ENCODE data around the gene ARHGAP26. TPM values are rescaled to one million over a fixed set of nuclear protein-coding genes. Genes with fewer than 3 reads are reported as not detected.

Gene ARHGAP26
- total and polyA plus RNA-seq, 2 of the 4 experiments (the other 2 are of a cell fraction), result 0.54 to 0.56 TPM

DNA sequence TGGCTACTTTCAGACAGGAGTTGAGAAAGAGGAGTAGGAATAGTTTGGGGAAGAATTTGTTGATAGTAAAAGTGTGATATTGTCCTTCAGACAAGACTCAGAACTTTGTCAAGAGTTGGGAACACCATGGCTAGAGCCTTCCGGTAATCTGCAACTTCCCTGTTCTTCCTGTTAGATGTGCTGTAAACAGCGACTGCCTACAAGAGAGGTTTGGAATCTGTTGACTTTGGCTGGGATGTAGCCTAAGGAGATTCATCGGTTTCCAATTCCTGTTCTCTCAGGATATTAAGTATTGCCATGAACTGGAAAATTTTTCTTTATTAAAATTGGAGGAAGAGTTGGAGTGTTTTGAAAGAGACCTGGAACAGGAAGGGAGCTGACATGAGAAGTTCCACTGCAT, 43.9 kb downstream of the ARHGAP26 start:
- peaks cover 3% of the 10 kb centered on the region; the same call in 1 of the 2 replicates for H3K27me3 ChIP-seq (ENCODE audit: control insufficient read depth, insufficient read depth, low read length)
- in situ Hi-C loops (cut with MboI; ENCODE audit: low sequenced_read_pairs) (no loop called here), dilution Hi-C loops (cut with HindIII; ENCODE audit: low sequenced_read_pairs, unreplicated experiment) (no loop called here), intact Hi-C loops (cut with micrococcal nuclease) (no loop called here)
- H3K23ac ChIP-seq (ENCODE audit: low read depth, low read length), result no peak overlapping the region
- no peaks in the 10 kb centered on the region for H3K79me1 ChIP-seq (ENCODE audit: low read depth in 1 of 2, low read length in 2 of 2)
- H2BK5ac ChIP-seq (ENCODE audit: low read depth, low read length, poor library complexity, severe bottlenecking), result no peak overlapping the region
- no peak overlapping the region for H3K4me3 ChIP-seq (ENCODE audit: insufficient read depth, low read depth, low read length)
- no peak overlapping the region for H3K14ac ChIP-seq (replicated peaks; ENCODE audit: low read depth, low read length)
- H3K18ac ChIP-seq (ENCODE audit: low read depth, low read length), result no peak overlapping the region
- H2BK15ac ChIP-seq (ENCODE audit: low read depth, low read length), result no peak overlapping the region
- WGBS, 2 experiments (ENCODE audit: extremely low coverage in 2 of 2, insufficient read length in 1 of 2), result 88% methylated on average over 1 of the region's 3 CpGs; no CpG with 5 or more reads in 1 of the 2 experiments
- ChIA-PET POLR2A (ENCODE audit: unreplicated experiment) (no interaction called here), CTCF (no interaction called here)
- H3K27ac ChIP-seq (ENCODE audit: insufficient read depth, low read length), result no peak overlapping the region
- peaks cover 11% of the 10 kb centered on the region for H3K9me1 ChIP-seq (ENCODE audit: insufficient read depth, low read length)
- ATAC-seq (ENCODE audit: low read depth), result no peak
- H3K9me3 ChIP-seq (ENCODE audit: control insufficient read depth, insufficient read depth, low read length), result no peaks in the 10 kb centered on the region
- peaks cover 10% of the 10 kb centered on the region for H3K4me1 ChIP-seq (ENCODE audit: control insufficient read depth, insufficient read depth, low read length)
- H4K20me1 ChIP-seq (ENCODE audit: insufficient read depth, low read length), result no peaks in the 10 kb centered on the region
- H2AK9ac ChIP-seq (replicated peaks; ENCODE audit: low read depth, low read length, poor library complexity), result no peak overlapping the region
- no peaks in the 10 kb centered on the region for H3K36me3 ChIP-seq (ENCODE audit: control insufficient read depth, insufficient read depth, low read length)
- H2AK5ac ChIP-seq (ENCODE audit: low read depth, low read length), result no peak overlapping the region
- no peak for TF ChIP-seq RFX5 (IDR thresholded peaks at IDR 0.05; ENCODE audit: low read depth, low read length)
- TF ChIP-seq, protein P1, sequence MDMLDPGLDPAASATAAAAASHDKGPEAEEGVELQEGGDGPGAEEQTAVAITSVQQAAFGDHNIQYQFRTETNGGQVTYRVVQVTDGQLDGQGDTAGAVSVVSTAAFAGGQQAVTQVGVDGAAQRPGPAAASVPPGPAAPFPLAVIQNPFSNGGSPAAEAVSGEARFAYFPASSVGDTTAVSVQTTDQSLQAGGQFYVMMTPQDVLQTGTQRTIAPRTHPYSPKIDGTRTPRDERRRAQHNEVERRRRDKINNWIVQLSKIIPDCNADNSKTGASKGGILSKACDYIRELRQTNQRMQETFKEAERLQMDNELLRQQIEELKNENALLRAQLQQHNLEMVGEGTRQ (IDR thresholded peaks at IDR 0.05; ENCODE audit: low read depth, low read length), result no peak
- TF ChIP-seq CHD1 (IDR thresholded peaks at IDR 0.05; ENCODE audit: low read depth, low read length), result no peak
- no peak for TF ChIP-seq CEBPB (IDR thresholded peaks at IDR 0.05; ENCODE audit: low read depth, low read length)
- TF ChIP-seq FOS (IDR thresholded peaks at IDR 0.05; ENCODE audit: low read depth, low read length), result no peak
- no peak for TF ChIP-seq MAZ (IDR thresholded peaks at IDR 0.05; ENCODE audit: borderline replicate concordance, low read depth, low read length)
- TF ChIP-seq POLR2A (IDR thresholded peaks at IDR 0.05; ENCODE audit: low read depth, low read length), result no peak
- TF ChIP-seq, protein P2, sequence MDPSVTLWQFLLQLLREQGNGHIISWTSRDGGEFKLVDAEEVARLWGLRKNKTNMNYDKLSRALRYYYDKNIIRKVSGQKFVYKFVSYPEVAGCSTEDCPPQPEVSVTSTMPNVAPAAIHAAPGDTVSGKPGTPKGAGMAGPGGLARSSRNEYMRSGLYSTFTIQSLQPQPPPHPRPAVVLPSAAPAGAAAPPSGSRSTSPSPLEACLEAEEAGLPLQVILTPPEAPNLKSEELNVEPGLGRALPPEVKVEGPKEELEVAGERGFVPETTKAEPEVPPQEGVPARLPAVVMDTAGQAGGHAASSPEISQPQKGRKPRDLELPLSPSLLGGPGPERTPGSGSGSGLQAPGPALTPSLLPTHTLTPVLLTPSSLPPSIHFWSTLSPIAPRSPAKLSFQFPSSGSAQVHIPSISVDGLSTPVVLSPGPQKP (IDR thresholded peaks at IDR 0.05; ENCODE audit: borderline replicate concordance, low read depth, low read length), result no peak
- TF ChIP-seq, protein P3, sequence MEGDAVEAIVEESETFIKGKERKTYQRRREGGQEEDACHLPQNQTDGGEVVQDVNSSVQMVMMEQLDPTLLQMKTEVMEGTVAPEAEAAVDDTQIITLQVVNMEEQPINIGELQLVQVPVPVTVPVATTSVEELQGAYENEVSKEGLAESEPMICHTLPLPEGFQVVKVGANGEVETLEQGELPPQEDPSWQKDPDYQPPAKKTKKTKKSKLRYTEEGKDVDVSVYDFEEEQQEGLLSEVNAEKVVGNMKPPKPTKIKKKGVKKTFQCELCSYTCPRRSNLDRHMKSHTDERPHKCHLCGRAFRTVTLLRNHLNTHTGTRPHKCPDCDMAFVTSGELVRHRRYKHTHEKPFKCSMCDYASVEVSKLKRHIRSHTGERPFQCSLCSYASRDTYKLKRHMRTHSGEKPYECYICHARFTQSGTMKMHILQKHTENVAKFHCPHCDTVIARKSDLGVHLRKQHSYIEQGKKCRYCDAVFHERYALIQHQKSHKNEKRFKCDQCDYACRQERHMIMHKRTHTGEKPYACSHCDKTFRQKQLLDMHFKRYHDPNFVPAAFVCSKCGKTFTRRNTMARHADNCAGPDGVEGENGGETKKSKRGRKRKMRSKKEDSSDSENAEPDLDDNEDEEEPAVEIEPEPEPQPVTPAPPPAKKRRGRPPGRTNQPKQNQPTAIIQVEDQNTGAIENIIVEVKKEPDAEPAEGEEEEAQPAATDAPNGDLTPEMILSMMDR (conservative IDR thresholded peaks at IDR 0.05; ENCODE audit: low read depth, low read length), result no peak
- TF ChIP-seq SMC3 (IDR thresholded peaks at IDR 0.05; ENCODE audit: low read depth, low read length), result no peak
- no peak for TF ChIP-seq RCOR1 (IDR thresholded peaks at IDR 0.05; ENCODE audit: insufficient replicate concordance, low read length)
- no peak for TF ChIP-seq RAD21 (IDR thresholded peaks at IDR 0.05; ENCODE audit: low read length)
- TF ChIP-seq NFE2L2 (IDR thresholded peaks at IDR 0.05; ENCODE audit: low read depth, low read length), result no peak
- no peak for TF ChIP-seq MAFK (IDR thresholded peaks at IDR 0.05; ENCODE audit: low read depth, low read length)
- no TSS peak for BruUV-seq (replicated peaks)
- no peak overlapping the region for H4K91ac ChIP-seq (ENCODE audit: insufficient read depth, low read depth, low read length)
- H3K9ac ChIP-seq (ENCODE audit: low read depth, low read length), result no peak overlapping the region
- H3K56ac ChIP-seq (ENCODE audit: extremely low read depth, insufficient read depth, low read length), result no peak overlapping the region
- no peak overlapping the region for H2BK120ac ChIP-seq (ENCODE audit: low read depth, low read length)
- no peak overlapping the region for H3K4me2 ChIP-seq (ENCODE audit: low read depth, low read length)
- H2AFZ ChIP-seq (replicated peaks; ENCODE audit: low read length, poor library complexity), result no peak overlapping the region
- DNase-seq, result no peak
- no peak overlapping the region for H4K8ac ChIP-seq (ENCODE audit: low read depth in 2 of 2, low read length in 2 of 2)
- H3K4ac ChIP-seq (ENCODE audit: low read depth, low read length), result no peak overlapping the region
- H4K5ac ChIP-seq (ENCODE audit: low read depth, low read length), result no peak overlapping the region
- H2BK20ac ChIP-seq (ENCODE audit: low read depth, low read length), result no peak overlapping the region
